H1 (cell line): Measurements from ENCODE around the gene CNST.

Experiments used
- BCL11A ChIP-seq, 2 experiments: IDR thresholded peaks; one replicate each; pipeline ENCODE4 v1.6.1; 2011; ENCODE audit warnings: low read depth in 2 of 2, low read length in 2 of 2, mild to moderate bottlenecking in 2 of 2
- CTCF ChIP-seq, 3 experiments: IDR thresholded peaks; 1 replicate in 2 of 3; 2 replicates in 1 of 3; pipeline versions ENCODE4 v1.5.1 to v1.6.1; 2011; ENCODE audit warnings: low read length in 3 of 3, mild to moderate bottlenecking in 3 of 3, inconsistent platforms in 2 of 3, low read depth in 1 of 3, moderate library complexity in 1 of 3; ENCODE audit not compliant: insufficient read depth in 1 of 3; ENCODE audit errors: control extremely low read depth in 1 of 3
- POLR2A ChIP-seq, 2 experiments: IDR thresholded peaks; 1 replicate in 1 of 2; 2 replicates in 1 of 2; pipeline ENCODE4 v1.6.1; 2011; ENCODE audit warnings: low read depth in 2 of 2, low read length in 2 of 2, mild to moderate bottlenecking in 2 of 2; ENCODE audit errors: control extremely low read depth in 1 of 2
- TCF12 ChIP-seq: IDR thresholded peaks from 2 replicates; pipeline ENCODE4 v1.6.1; 2011; ENCODE audit warnings: low read depth, mild to moderate bottlenecking, low read length

- TF ChIP-seq POLR2A (IDR thresholded peaks at IDR 0.05; ENCODE audit: control extremely low read depth in 1 of 2, low read depth in 2 of 2, low read length in 2 of 2) (no peak; a peak in 1 of 3 replicates), TCF12 (no peak), CTCF (IDR thresholded peaks at IDR 0.05; ENCODE audit: control extremely low read depth in 1 of 3, insufficient read depth in 1 of 3, low read depth in 1 of 3, low read length in 3 of 3) (no peak), BCL11A (IDR thresholded peaks at IDR 0.05; ENCODE audit: low read depth in 2 of 2, low read length in 2 of 2) (no peak)
Observed at GRCh38 chr1:246566813-246567645, 773 bp downstream of the CNST start.
